Mucosa of gallbladder (tissue), 1 donor: ENCODE measurements around the gene HYDIN. TPM values are rescaled to one million over a fixed set of nuclear protein-coding genes. Genes with fewer than 3 reads are reported as not detected.
A peak's percentile ranks its signal among the peaks of the same experiment; 100 is the strongest.

Experiments used
- DNase-seq: peaks from one replicate; pipeline ENCODE4 v3.0.0-alpha.2; 2020; ENCODE audit warnings: low spot score
- total RNA-seq: library from RNA; stranded (reverse); gene quantifications from one replicate; pipeline ENCODE4 v1.2.1, GENCODE V29; 2021
- donor health status: DM: no; HTN: no; CAD: no.

The HYDIN gene
- total RNA-seq = 6.2 TPM

GRCh38 chr16:71230122-71230845, at the start of gene HYDIN:
Gene HYDIN, minus strand, starts transcription at chr16:71230722. Its CDS starts 43,827 bp downstream, at chr16:71186895.
- peak; percentile 78 for DNase-seq

GRCh38 chr16:71276589-71277334, 46.2 kb upstream of the HYDIN start:
- no peak for DNase-seq

GRCh38 chr16:71273384-71273783, 42.9 kb upstream of the HYDIN start:
- no peak for DNase-seq

- no peak for DNase-seq
Measured at GRCh38 chr16:71264299-71264698, 33.8 kb upstream of the HYDIN start.

- DNase-seq = no peak
Measured at GRCh38 chr16:71263582-71263981, 33.1 kb upstream of the HYDIN start.

GRCh38 chr16:71262391-71262790, 31.9 kb upstream of the HYDIN start:
- no peak for DNase-seq

GRCh38 chr16:71260995-71261394, 30.5 kb upstream of the HYDIN start:
- no peak for DNase-seq

- DNase-seq = no peak
Measured at GRCh38 chr16:71259086-71259485, 28.6 kb upstream of the HYDIN start.

- DNase-seq = no peak
Measured at GRCh38 chr16:71258372-71258771, 27.9 kb upstream of the HYDIN start.

- no peak for DNase-seq
Measured at GRCh38 chr16:71257768-71258167, 27.2 kb upstream of the HYDIN start.

GRCh38 chr16:71255721-71256120, 25.2 kb upstream of the HYDIN start:
- DNase-seq = no peak

- DNase-seq = no peak
Measured at GRCh38 chr16:71254832-71255525, 24.5 kb upstream of the HYDIN start.

- no peak for DNase-seq
Measured at GRCh38 chr16:71250461-71251235, 20.1 kb upstream of the HYDIN start.

- no peak for DNase-seq
Measured at GRCh38 chr16:71249399-71249798, 18.9 kb upstream of the HYDIN start.

- DNase-seq = no peak
Measured at GRCh38 chr16:71247478-71247877, 17.0 kb upstream of the HYDIN start.

- no peak for DNase-seq
Measured at GRCh38 chr16:71246309-71246708, 15.8 kb upstream of the HYDIN start.

GRCh38 chr16:71244521-71244920, 14.0 kb upstream of the HYDIN start:
- DNase-seq = no peak

GRCh38 chr16:71242601-71243000, 12.1 kb upstream of the HYDIN start:
- DNase-seq = no peak

- DNase-seq = no peak
Measured at GRCh38 chr16:71242036-71242435, 11.5 kb upstream of the HYDIN start.

- DNase-seq = no peak
Measured at GRCh38 chr16:71229344-71229743, 1.2 kb downstream of the HYDIN start.

GRCh38 chr16:71226229-71227141, 4.0 kb downstream of the HYDIN start:
- DNase-seq = no peak
